AG08396 (cell line): ENCODE data around the gene HELT.

Experiments
- DNase-seq: peaks from one replicate; pipeline ENCODE4 v3.0.0; 2012; ENCODE audit warnings: low spot score, mixed read lengths

Gene HELT

GRCh38 chr4:185003596-185004351, 14.5 kb upstream of the HELT start:
- DNase-seq: no peak

GRCh38 chr4:185004562-185005218, 13.6 kb upstream of the HELT start:
- no peak for DNase-seq

GRCh38 chr4:185005219-185005819, 13.0 kb upstream of the HELT start:
- DNase-seq: peak; percentile 85

GRCh38 chr4:185011408-185011807, 6.9 kb upstream of the HELT start:
- DNase-seq: no peak

GRCh38 chr4:185013417-185014125, 4.7 kb upstream of the HELT start:
- no peak for DNase-seq

DNA sequence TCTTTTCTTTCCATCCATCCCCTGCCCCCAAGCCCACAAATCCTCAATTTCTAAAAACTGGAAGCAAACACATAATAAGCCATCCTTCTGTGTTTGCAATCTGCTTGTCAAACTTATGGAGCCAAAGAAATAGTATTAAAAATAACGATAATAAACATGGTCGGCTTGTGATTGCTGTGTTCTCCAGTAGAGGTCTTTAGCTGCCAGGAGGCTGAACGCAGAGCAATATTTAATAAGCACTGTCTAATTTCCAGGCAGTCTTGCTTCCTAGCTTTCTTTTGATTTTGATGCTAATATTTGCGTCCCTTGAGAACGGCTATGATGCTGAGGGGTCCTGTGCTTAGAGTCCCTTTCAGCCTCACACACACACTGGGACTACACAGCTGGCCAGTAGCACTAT, 3.2 kb upstream of the HELT start:
- DNase-seq: peak; percentile 34

DNA sequence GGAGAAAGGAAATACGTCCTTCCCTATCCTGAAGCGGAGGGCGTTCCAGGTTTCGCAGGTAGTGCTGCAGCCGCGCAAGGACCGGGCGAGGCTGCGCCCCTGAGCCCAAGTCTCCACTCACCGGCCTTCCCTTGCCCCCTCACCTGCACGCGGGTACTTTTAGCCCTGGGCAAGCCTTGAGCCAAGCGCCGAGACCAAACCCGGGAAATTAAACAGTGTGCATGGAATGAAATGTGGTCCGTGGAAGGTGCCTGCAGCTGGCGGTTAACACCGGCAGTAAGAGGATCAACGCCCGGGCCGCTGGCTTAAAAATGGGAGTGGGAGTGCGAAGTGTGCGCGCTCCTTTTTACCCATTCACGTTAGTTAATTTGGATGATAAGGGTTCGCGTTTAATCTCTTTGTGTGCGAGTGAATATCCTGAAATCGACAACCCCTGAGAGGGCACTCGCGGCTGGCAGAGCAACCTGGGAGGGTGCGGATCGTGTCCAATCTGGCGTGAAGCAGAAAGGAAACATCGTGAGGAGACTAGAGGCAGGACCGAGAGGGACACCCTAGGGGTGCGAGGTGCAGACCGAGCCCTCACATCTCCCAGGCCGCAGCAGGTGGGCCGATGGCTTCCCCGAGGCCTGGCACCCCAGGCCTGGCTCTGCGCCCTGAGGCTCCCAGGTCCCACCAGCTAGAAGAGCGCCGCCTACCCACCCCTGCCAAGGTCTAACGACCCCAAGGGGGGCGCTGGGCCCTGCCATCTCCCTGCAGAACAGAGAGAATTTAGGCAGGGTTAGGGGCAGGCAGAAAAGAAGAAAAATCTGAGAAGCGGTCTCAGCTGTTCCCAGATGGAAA, 2.0 kb upstream of the HELT start:
- no peak for DNase-seq

DNA sequence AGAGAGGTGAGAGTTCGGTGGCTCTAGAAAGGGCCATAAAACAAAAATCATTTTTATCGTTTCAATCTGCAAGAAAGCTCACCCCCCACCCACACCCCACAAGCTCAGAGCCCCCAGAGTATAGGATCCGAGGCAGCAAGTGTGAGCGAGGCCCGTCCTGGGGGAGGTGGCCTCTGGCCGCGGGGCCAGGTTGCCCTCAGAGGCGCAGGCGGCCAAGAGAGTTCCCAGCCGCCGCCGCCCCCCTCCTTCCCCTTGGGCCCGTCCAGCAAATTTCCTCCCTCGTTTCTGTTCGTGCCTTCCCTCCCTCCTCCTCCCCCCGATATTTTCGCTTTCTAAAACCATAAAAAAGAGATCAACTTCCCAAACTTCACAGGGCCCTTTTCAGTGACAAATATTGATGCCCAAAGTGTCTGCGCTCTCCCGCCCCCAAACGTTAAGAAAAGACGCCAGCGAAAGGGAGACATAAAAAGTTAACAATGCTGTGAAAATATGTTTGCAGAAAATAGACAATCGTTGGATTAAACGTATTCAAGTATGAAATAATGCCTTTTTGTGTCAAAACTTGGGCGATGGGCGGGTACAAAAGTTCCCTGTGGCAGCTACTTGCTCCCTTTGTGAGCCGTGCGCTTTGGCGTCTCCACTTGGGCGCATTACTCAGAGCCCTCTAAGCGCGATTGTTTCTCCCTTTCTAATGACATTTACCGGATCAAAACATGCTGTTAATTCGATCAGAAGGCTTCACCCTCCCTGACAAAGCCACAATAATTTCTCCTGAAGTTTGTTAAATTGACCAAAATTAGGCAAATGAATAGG, 1.1 kb upstream of the HELT start:
- DNase-seq: no peak

GRCh38 chr4:185018834-185019455, 655 bp downstream of the HELT start:
- DNase-seq: no peak

DNA sequence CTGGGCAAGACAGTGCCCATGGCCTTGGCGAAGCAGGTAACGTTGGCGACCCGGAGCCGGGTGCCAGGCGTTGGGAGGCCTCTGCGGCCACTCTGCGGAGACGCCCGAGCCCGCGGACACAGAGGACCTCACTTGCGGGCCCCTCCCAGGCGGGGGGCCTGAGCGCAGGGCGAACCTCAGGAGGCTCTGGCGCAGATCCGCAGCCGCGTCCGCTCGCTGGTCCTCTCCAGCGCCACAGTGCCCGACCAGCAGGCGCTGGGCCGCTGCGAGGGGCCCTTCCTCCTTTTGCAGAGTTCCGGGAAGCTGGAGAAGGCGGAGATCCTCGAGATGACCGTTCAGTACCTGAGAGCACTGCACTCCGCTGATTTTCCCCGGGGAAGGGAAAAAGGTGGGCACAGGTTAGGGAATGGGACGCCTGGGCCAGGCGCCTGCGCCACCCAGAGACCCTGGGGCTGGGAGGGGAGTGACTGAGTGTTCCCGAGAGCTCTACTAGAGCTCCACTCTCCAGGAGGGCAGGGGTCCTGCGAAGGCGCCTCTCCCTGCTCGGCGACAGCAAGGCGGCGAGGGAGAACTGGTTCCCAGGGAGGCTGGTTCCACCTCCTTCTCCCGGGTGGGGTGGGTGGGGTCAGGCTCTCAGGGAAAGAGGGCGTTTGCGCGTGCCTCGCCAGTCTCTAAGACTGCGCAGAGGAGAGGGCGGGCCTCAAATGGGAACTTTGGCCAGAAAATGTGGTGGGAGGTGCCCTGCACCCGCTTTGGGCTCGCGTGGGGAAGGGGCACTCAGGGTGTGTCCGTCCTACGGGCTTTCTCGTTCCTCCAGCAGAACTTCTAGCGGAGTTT, 1.4 kb downstream of the HELT start:
- no peak for DNase-seq

GRCh38 chr4:185020293-185020808, 2.1 kb downstream of the HELT start:
- no peak for DNase-seq

GRCh38 chr4:185020863-185021761, 2.8 kb downstream of the HELT start:
- DNase-seq: no peak

DNA sequence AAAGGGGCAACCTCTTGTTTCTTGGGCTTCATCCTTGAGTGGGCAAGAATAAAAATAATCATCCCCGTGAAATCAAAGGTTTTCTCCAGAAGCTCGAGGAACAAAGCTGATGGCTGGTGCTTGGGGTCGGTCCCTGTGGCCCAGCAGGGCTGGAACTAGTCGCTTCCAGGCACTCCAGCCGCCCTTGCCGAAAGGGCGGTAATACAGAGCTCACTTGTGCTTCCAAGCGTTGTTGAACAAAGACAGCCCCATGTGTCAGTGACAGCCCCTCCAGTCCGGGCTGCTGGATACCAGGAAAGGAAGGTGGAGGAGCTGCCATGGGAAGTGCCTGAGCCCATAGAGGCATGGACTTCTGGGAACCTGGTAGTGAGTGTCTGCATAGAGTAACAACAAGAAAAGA, 5.2 kb downstream of the HELT start:
- DNase-seq: no peak

- no peak for DNase-seq
Measured at GRCh38 chr4:185028625-185029024, 10.3 kb downstream of the HELT start.

DNA sequence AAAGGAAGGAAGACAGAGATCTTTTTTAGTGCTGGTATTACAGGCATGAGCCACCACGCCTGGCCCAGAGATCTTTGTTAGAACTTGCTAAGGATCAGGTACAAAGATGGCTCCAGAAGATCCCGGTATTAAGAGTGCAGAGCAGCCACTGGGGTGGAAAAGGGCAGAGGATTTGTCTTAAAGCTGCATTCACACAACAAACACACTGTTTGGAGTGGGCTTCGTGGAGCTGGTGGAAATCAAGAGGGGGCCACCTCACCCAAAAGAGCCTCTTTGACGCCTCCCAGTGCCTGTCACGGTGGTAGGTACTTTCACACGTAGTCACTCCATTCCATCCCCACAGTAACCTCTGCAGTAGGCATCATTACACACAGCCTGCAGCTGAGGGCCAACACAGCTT, 13.3 kb downstream of the HELT start:
- no peak for DNase-seq

DNA sequence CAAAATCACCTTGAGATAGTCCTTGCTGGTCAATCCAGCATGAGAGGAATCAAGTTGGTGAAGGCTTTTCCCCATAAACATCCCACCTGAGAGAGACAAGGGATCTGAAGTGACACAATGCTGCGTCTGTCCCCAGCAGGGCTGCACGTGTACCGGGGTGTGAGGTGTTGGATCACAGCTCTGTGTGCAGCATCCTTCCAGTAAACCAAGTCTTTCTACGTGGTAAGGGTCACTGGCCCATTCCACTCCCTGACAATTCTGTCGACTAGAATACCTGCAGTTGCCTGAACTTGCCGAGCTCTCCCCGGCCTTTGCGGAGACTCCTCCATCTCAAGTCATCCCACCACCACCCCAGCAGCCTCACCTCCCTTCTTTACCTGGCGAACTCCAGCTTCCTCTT, 14.8 kb downstream of the HELT start:
- DNase-seq: no peak

DNA sequence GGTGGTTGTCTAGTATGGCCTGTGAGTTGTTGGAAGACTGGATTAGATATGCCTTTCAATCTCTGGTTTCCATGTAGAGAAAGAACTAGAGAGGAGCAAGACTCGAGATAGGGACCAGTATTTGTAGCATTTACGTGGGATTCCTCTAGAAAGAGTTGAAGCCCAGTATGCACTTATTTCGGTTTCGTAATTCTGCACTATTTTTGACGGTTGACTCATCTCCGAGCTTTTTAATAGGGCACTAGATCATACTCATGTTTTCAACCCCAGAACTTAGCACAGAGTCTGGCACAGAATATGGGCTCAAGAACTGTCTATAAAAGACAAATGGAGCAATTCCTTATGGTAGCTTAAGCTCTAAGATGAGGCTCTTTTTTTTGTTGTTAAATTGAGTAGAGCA, 15.7 kb downstream of the HELT start:
- DNase-seq: no peak

- DNase-seq: no peak
Measured at GRCh38 chr4:185035284-185035683, 17.0 kb downstream of the HELT start.
